Measurements from ENCODE around the gene DDX10.

GRCh38 chr11:108787105-108787504 is 122.2 kb downstream of the DDX10 start:
- no peak for TF ChIP-seq CTCF (IDR thresholded peaks at IDR 0.05; ENCODE audit: insufficient read depth, low read length)
- no peak for TF ChIP-seq POLR2AphosphoS5 (IDR thresholded peaks at IDR 0.05; ENCODE audit: low read depth)
- TF ChIP-seq, protein P1, sequence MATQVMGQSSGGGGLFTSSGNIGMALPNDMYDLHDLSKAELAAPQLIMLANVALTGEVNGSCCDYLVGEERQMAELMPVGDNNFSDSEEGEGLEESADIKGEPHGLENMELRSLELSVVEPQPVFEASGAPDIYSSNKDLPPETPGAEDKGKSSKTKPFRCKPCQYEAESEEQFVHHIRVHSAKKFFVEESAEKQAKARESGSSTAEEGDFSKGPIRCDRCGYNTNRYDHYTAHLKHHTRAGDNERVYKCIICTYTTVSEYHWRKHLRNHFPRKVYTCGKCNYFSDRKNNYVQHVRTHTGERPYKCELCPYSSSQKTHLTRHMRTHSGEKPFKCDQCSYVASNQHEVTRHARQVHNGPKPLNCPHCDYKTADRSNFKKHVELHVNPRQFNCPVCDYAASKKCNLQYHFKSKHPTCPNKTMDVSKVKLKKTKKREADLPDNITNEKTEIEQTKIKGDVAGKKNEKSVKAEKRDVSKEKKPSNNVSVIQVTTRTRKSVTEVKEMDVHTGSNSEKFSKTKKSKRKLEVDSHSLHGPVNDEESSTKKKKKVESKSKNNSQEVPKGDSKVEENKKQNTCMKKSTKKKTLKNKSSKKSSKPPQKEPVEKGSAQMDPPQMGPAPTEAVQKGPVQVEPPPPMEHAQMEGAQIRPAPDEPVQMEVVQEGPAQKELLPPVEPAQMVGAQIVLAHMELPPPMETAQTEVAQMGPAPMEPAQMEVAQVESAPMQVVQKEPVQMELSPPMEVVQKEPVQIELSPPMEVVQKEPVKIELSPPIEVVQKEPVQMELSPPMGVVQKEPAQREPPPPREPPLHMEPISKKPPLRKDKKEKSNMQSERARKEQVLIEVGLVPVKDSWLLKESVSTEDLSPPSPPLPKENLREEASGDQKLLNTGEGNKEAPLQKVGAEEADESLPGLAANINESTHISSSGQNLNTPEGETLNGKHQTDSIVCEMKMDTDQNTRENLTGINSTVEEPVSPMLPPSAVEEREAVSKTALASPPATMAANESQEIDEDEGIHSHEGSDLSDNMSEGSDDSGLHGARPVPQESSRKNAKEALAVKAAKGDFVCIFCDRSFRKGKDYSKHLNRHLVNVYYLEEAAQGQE (IDR thresholded peaks at IDR 0.05; ENCODE audit: insufficient replicate concordance, low read depth): no peak

Measured in HL-60 (cell line).